Measurements from ENCODE around the gene RNF157.
"Not testable (repeated sequence)": the region's sequence is repeated elsewhere in the genome, so short reads cannot be mapped to it uniquely, and the experiment has no call there.

Gene RNF157

GRCh38 chr17:76252040-76252954, 12.0 kb upstream of the RNF157 start:
- H3K27me3 ChIP-seq (ENCODE audit: control insufficient read depth, insufficient read depth, low read length): no peaks in the 10 kb centered on the region
- DNase-seq (ENCODE audit: low read depth, low spot score): no peak
- H3K36me3 ChIP-seq (ENCODE audit: control insufficient read depth, insufficient read depth, low read length): no peaks in the 10 kb centered on the region
- no peak overlapping the region for H3K4me3 ChIP-seq (ENCODE audit: low read length)
- no peak overlapping the region for H3K27ac ChIP-seq (ENCODE audit: low read length)
- no CpG with 5 or more reads among the region's 11 CpGs for WGBS (ENCODE audit: insufficient coverage, insufficient read length)
- H3K4me1 ChIP-seq (ENCODE audit: control insufficient read depth, insufficient read depth, low read length): no peaks in the 10 kb centered on the region
- H3K9me3 ChIP-seq (ENCODE audit: control insufficient read depth, insufficient read depth, low read length): no peaks in the 10 kb centered on the region

DNA sequence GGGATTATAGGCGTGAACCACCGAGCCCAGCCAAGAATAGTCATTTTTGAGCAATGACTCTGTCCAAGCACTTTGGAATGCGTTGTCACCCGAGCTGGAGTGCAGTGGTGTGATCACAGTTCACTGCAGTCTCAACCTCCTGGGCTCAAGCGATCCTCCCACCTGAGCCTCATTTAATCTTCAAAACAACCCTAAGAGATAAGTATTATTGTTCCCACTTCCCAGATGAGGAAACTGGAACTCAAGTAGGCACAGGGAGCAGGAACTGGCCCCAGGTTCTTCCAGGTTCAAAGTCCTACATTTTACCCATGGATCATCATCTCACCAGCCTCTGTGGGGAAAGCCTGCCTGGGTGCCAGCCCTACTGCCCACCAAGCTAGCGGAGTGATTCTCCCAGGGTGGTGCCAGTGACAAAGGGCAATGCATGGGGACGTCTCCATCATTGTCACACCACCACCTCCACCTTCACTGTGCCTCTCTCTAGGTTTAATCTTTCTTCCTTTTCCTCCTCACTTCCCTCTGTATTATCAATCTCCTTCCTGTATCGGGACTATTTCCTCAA, 11.3 kb upstream of the RNF157 start:
- no peak overlapping the region for H3K4me3 ChIP-seq (ENCODE audit: low read length)
- no peak for DNase-seq (ENCODE audit: low read depth, low spot score)
- no peaks in the 10 kb centered on the region for H3K27me3 ChIP-seq (ENCODE audit: control insufficient read depth, insufficient read depth, low read length)
- H3K9me3 ChIP-seq (ENCODE audit: control insufficient read depth, insufficient read depth, low read length): no peaks in the 10 kb centered on the region
- no peak overlapping the region for H3K27ac ChIP-seq (ENCODE audit: low read length)
- no peaks in the 10 kb centered on the region for H3K4me1 ChIP-seq (ENCODE audit: control insufficient read depth, insufficient read depth, low read length)
- no peaks in the 10 kb centered on the region for H3K36me3 ChIP-seq (ENCODE audit: control insufficient read depth, insufficient read depth, low read length)
- no CpG with 5 or more reads among the region's 8 CpGs for WGBS (ENCODE audit: insufficient coverage, insufficient read length)

GRCh38 chr17:76250141-76250540, 9.8 kb upstream of the RNF157 start:
- no peak for DNase-seq (ENCODE audit: low read depth, low spot score)
- H3K36me3 ChIP-seq (ENCODE audit: control insufficient read depth, insufficient read depth, low read length): no peaks in the 10 kb centered on the region
- WGBS (ENCODE audit: insufficient coverage, insufficient read length): no CpG with 5 or more reads among the region's 6 CpGs
- H3K9me3 ChIP-seq (ENCODE audit: control insufficient read depth, insufficient read depth, low read length): no peaks in the 10 kb centered on the region
- H3K4me3 ChIP-seq (ENCODE audit: low read length): no peak overlapping the region
- H3K27me3 ChIP-seq (ENCODE audit: control insufficient read depth, insufficient read depth, low read length): no peaks in the 10 kb centered on the region
- no peak overlapping the region for H3K27ac ChIP-seq (ENCODE audit: low read length)
- H3K4me1 ChIP-seq (ENCODE audit: control insufficient read depth, insufficient read depth, low read length): no peaks in the 10 kb centered on the region

- Histone ChIP-seq H3K27ac (ENCODE audit: low read length) (no peak overlapping the region), H3K4me3 (ENCODE audit: low read length) (no peak overlapping the region), H3K27me3 (ENCODE audit: control insufficient read depth, insufficient read depth, low read length) (no peaks in the 10 kb centered on the region), H3K9me3 (ENCODE audit: control insufficient read depth, insufficient read depth, low read length) (no peaks in the 10 kb centered on the region), H3K4me1 (ENCODE audit: control insufficient read depth, insufficient read depth, low read length) (no peaks in the 10 kb centered on the region; the same call in 1 of the 2 replicates), H3K36me3 (ENCODE audit: control insufficient read depth, insufficient read depth, low read length) (no peaks in the 10 kb centered on the region)
- no CpG with 5 or more reads among the region's 11 CpGs for WGBS (ENCODE audit: insufficient coverage, insufficient read length)
- no peak for DNase-seq (ENCODE audit: low read depth, low spot score)
These were observed 7.9 kb upstream of the RNF157 start for GRCh38 chr17:76248013-76248782.

DNA sequence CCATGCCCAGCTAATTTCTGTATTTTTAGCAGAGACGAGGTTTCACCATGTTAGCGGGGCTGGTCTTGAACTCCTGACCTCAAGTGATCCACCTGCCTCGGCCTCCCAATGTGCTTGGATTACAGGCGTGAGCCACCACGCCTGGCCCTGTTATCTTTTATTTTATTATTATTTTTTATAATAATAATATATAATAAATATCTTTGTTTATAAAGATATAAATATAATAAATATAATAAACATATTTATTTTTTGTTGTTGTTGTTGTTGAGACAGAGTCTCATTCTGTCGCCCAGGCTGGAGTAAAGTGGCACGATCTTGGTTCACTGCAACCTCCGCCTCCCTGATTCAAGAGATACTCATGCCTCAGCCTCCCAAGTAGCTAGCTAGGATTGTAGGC, 7.0 kb upstream of the RNF157 start:
- H3K27ac ChIP-seq (ENCODE audit: low read length): no peak overlapping the region
- no peaks in the 10 kb centered on the region for H3K36me3 ChIP-seq (ENCODE audit: control insufficient read depth, insufficient read depth, low read length)
- no CpG with 5 or more reads among the region's 8 CpGs for WGBS (ENCODE audit: insufficient coverage, insufficient read length)
- no peaks in the 10 kb centered on the region; the same call in 1 of the 2 replicates for H3K4me1 ChIP-seq (ENCODE audit: control insufficient read depth, insufficient read depth, low read length)
- H3K9me3 ChIP-seq (ENCODE audit: control insufficient read depth, insufficient read depth, low read length): no peaks in the 10 kb centered on the region
- H3K4me3 ChIP-seq (ENCODE audit: low read length): no peak overlapping the region
- DNase-seq (ENCODE audit: low read depth, low spot score): no peak
- no peaks in the 10 kb centered on the region; the same call in 1 of the 2 replicates for H3K27me3 ChIP-seq (ENCODE audit: control insufficient read depth, insufficient read depth, low read length)

- Histone ChIP-seq H3K27me3 (ENCODE audit: control insufficient read depth, insufficient read depth, low read length) (no peaks in the 10 kb centered on the region; the same call in 1 of the 2 replicates), H3K4me1 (ENCODE audit: control insufficient read depth, insufficient read depth, low read length) (no peaks in the 10 kb centered on the region; the same call in 1 of the 2 replicates), H3K4me3 (ENCODE audit: low read length) (no peak overlapping the region), H3K27ac (ENCODE audit: low read length) (no peak overlapping the region), H3K36me3 (ENCODE audit: control insufficient read depth, insufficient read depth, low read length) (no peaks in the 10 kb centered on the region), H3K9me3 (ENCODE audit: control insufficient read depth, insufficient read depth, low read length) (no peaks in the 10 kb centered on the region)
- WGBS (ENCODE audit: insufficient coverage, insufficient read length): no CpG with 5 or more reads among the region's 7 CpGs
- DNase-seq (ENCODE audit: low read depth, low spot score): no peak
These were observed 6.1 kb upstream of the RNF157 start for GRCh38 chr17:76246080-76247066.

- H3K27me3 ChIP-seq (ENCODE audit: control insufficient read depth, insufficient read depth, low read length); H3K4me3 ChIP-seq (ENCODE audit: low read length); DNase-seq (ENCODE audit: low read depth, low spot score); H3K9me3 ChIP-seq (ENCODE audit: control insufficient read depth, insufficient read depth, low read length); H3K4me1 ChIP-seq (ENCODE audit: control insufficient read depth, insufficient read depth, low read length); H3K27ac ChIP-seq (ENCODE audit: low read length); H3K36me3 ChIP-seq (ENCODE audit: control insufficient read depth, insufficient read depth, low read length): not testable (repeated sequence)
- no CpG with 5 or more reads among the region's 8 CpGs for WGBS (ENCODE audit: insufficient coverage, insufficient read length)
These were observed 4.4 kb upstream of the RNF157 start for GRCh38 chr17:76244721-76245120.

- no peak overlapping the region for H3K4me3 ChIP-seq (ENCODE audit: low read length)
- H3K9me3 ChIP-seq (ENCODE audit: control insufficient read depth, insufficient read depth, low read length): no peaks in the 10 kb centered on the region
- no peak for DNase-seq (ENCODE audit: low read depth, low spot score)
- H3K4me1 ChIP-seq (ENCODE audit: control insufficient read depth, insufficient read depth, low read length): no peaks in the 10 kb centered on the region; the same call in 1 of the 2 replicates
- H3K27ac ChIP-seq (ENCODE audit: low read length): no peak overlapping the region
- peaks cover 5% of the 10 kb centered on the region; the same call in 1 of the 2 replicates for H3K27me3 ChIP-seq (ENCODE audit: control insufficient read depth, insufficient read depth, low read length)
- no peaks in the 10 kb centered on the region; the same call in 1 of the 2 replicates for H3K36me3 ChIP-seq (ENCODE audit: control insufficient read depth, insufficient read depth, low read length)
- no CpG with 5 or more reads among the region's 12 CpGs for WGBS (ENCODE audit: insufficient coverage, insufficient read length)
These were observed 3.8 kb upstream of the RNF157 start for GRCh38 chr17:76243826-76244679.

DNA sequence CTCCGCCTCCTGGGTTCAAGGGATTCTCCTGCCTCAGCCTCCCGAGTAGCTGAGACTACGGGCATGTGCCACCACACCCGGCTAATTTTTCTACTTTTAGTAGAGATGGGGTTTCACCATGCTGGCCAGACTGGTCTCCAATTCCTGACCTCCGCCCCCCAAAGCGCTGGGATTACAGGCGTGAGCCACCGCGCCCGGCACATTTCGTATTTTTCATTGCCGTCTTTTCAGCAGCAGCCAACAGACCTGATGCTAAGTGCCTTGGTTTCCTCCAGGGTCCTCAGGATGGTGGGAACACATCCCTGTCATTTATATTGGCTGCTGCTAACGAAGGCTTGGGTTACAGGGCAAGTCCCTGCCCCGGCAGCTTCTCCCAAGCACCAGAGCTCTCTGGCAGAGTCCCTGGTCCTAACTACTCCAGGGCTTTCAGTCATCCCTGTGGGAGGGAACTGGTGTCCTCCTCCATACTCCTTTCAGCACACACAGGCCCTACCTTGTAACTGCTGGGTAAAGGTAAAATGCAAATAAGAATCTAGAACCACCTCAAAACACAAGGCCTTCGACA, 1.5 kb upstream of the RNF157 start:
- no peak for DNase-seq (ENCODE audit: low read depth, low spot score)
- H3K4me3 ChIP-seq (ENCODE audit: low read length): no peak overlapping the region
- no peaks in the 10 kb centered on the region; the same call in 1 of the 2 replicates for H3K4me1 ChIP-seq (ENCODE audit: control insufficient read depth, insufficient read depth, low read length)
- no peaks in the 10 kb centered on the region; the same call in 1 of the 2 replicates for H3K36me3 ChIP-seq (ENCODE audit: control insufficient read depth, insufficient read depth, low read length)
- H3K9me3 ChIP-seq (ENCODE audit: control insufficient read depth, insufficient read depth, low read length): no peaks in the 10 kb centered on the region
- H3K27me3 ChIP-seq (ENCODE audit: control insufficient read depth, insufficient read depth, low read length): peaks cover 8% of the 10 kb centered on the region; the same call in 1 of the 2 replicates
- WGBS (ENCODE audit: insufficient coverage, insufficient read length): no CpG with 5 or more reads among the region's 15 CpGs
- H3K27ac ChIP-seq (ENCODE audit: low read length): no peak overlapping the region

All from iPS DF 6.9 (cell line).